LHCN-M2 (cell line): ENCODE data around the gene EXOC7. TPM values are rescaled to one million over a fixed set of nuclear protein-coding genes. Genes with fewer than 3 reads are reported as not detected.

Experiments
- DNase-seq: peaks from one replicate; pipeline ENCODE4 v3.0.0-alpha.2; 2012; ENCODE audit warnings: low read depth
- polyA plus RNA-seq: library from polyadenylated mRNA; unstranded; fragments of >200 nt; gene quantifications from one replicate; pipeline ENCODE4 v1.2.1, GENCODE V29; 2012; ENCODE audit warnings: missing spikeins
- total RNA-seq: library from RNA; depleted of rRNA; stranded (reverse); fragments of >200 nt; gene quantifications from 2 replicates; pipeline ENCODE4 v1.2.3, GENCODE V29; 2014; rRNA removed

The EXOC7 gene
- total RNA-seq, result 83.5 and 83.7 TPM in 2 replicates
- polyA plus RNA-seq, result 75.5 TPM

GRCh38 chr17:76103274-76104139, at the start of gene EXOC7:
Gene EXOC7 (minus strand): TSS chr17:76103787. CDS start chr17:76103692, 95 bp downstream.
- peak; percentile 85 for DNase-seq

- no peak for DNase-seq
Observed at GRCh38 chr17:76153202-76153601, 49.6 kb upstream of the EXOC7 start.

DNA sequence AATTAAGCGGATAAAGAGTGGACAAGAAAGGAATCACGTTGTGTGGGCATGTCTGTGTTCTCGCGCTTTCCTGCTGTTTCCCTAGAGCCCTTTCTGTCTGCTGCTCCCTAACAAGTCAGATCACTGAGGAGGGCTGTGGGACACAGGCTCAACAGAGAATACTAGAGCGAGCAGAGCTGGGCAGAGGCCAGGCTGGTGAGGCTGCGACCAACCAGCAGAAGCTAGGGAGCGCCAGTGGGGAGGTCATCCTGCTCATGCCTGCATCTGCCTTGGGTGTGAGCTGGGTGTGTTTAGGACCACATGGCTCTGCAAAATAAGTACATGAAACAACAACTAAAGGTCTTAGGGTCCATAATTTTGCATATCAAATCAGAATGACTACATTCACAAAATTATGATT, 49.0 kb upstream of the EXOC7 start:
- no peak for DNase-seq

DNA sequence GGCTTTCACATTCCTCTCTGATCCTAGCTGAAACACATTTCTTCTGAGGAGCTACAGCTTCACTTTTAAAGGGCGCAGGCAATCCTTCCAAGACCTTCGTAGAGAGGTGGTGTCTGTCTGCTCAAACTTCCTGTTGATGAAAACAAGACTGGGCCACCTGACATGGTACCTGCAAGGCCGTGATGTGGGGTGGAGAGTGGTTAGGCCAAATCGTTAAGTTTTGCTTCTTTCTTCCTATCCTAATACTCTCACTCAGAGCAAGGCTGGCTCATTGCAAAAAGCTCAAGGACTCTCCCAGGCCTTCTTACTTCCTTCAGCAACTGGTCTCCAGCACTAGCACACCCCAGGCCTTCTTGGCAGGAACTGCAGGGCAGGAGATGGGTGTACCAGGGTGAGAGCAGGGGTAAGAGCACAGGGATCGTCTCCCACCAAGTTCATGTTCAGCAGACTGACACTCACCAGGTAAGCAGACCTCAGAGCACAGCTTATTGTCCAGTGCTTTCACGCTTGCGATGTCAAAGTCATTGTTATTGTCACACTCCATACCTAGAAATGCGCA, 48.4 kb upstream of the EXOC7 start:
- no peak for DNase-seq

DNA sequence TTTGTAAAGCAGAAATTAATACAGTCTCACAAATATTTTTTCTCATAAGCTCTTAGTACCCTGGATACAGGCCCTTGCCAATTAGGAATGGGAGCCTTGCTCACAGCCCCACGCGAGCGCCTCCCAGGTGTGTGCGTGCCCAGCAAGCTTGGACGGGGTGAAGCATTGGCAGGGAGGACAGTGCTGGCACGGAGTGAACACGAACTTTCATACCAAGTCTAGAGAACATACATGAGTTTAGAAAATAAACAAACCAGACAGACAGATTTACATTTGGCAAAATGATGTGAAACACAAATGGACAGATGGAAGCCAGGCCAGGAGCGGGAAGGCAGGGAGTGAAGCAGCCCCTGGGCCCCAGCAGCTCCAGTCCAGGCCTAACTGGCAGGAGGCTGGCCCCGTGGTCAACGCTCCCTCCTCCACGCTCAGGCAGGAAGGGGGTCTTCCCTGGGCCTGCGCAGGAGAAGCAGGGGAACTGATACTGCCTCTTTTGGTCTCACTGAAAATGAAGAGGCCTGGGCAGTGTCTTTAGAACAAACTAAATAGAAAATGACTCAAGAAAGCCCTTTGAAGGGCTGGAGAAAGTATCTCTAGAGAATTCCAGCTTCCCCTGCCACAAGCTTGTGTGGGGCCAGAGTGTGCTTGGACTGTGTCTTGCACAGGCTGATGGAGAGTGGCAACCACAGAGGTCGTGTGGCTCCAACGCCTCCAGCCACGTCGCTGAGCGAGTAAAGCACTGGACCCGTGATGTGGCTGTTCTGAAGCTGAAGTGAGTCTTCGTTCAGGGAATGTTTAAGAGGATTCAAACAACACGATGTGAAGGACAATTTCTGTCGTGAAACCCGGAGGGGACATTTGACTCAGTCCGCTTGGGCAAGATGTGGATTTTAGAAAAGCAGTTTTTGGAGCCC, 47.4 kb upstream of the EXOC7 start:
- no peak for DNase-seq

DNA sequence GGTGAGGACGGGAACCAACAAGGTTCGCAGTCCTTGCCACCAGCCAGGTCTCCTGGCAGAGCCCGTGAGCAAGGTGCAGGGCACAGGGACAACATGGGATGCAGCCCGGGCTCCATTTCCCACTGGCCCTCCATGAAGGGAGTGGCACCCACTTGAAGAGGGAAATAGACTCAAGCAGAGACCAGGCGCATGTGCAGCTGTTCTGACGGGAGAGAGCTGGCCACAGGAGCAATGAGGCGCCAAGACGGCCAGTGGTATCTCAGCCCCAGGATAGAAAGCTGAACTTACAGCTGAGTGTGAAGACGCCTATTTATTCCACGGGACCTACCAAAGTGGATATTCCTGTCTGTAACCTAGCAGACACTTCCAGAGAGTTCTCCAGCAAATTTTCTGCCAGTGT, 45.6 kb upstream of the EXOC7 start:
- no peak for DNase-seq

- no peak for DNase-seq
Observed at GRCh38 chr17:76148015-76148326, 44.4 kb upstream of the EXOC7 start.

DNA sequence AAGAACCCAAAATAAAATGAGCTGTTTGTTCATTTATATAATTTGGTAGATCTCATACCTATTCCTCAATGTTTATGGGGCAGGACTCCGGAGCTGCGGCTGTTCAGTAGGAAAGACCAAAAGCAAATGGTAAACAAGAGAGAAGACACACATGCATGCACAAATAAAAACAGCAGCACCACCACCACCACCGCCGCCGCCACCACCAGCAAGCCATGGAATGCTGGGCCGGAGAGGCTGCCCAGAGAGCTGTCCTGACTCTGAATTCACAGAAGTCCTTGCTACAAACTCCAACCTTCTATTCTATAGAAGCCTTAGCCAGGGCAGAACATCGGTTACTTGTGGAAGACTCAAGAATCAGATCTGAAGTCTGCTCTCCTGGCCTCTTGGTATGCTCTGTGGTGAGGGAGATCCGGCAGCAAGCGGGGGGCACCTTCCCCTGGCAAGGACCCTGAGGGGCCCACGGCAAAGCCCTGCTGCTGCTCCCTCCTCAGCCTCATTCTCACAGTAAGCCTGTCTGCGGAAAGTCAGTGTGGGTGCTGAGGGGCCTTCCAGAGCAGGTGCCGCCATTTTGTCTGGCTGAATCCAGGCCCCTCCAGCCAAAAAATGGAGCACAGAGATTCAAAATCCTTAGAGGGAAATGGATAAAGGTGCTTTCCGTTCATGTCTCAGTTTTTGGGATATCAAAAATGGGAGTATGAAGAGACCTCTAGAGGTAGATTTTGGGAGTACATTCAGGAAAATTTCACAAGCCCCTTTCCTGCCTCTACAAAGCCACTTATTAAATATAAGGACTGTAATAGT, 43.8 kb upstream of the EXOC7 start:
- DNase-seq, result peak; percentile 22

DNA sequence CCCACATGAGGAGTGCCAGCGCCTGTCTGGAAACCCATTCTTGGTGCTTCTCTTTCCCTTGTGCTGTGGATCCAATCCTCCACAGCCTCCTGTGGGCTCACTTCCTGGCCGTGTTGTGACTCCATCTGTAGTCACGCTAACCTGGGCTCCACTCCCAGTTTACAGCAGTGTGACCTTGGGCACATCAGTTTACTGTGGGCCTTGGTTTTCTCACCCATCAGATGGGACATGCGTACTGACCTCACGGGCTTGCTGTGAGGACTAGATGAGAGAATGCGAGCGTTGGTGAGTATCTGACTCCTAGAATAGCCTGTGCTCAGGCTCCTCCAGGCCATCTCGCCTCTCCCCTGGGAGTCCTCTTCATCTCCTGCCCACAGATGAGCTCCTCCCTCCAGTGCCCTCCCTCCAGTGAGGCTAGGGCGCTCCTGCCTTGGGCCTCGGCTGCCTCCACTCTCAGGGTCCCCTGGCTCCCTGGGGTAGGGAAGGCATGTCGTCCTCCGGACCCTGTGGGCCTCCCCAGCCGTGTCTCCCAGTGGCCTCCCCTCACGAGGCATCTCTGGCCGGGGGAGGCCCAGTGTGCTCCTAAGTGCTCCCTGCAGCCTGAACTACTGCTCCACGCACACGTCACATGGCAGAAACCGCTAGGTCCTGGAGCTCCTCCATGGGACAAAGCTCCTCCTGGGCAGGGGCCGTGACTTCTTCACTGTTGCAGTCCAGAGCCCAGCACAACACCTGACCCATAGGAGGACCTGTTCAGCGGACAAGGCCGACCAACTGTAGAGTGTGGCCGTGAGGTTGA, 42.7 kb upstream of the EXOC7 start:
- DNase-seq, result no peak

DNA sequence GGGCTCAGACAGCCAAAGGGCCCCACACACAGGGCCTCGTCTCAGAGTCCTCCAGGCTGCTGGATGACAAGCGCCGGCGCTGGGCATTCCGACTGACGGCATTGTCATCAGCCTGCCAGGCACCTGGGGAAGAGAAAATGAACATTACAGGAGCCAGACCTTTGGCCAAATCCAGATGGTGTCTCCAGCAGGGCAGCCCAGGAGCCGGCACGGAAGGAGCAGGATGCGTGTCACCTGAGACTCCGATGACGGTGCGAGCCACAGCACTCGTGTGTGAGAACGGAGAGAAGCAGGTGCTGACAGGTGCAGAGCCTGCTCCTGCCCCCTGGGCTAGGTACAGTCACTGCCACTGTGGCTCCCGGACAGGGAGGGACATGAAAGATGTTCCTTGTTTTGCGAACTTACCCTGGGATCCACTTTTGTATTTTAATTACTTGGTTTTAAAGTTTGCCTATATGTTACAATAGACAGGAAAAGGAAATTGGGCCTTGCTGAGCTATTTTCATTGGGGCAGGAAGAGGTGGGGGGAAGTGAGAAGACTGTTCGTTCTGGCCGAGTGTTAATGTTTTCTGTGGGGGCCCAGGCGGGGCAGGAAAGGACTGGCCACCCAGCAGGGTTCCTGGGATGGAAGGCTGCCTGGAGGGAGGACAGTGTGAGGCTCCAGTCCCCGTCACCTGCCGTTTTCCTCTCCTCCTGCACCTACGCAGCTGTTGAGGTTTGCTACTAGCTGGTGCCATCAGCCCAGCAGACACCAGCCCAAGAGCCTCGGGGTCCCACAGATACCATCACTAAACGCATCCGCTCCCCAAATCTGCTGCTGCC, 41.9 kb upstream of the EXOC7 start:
- DNase-seq, result no peak

DNA sequence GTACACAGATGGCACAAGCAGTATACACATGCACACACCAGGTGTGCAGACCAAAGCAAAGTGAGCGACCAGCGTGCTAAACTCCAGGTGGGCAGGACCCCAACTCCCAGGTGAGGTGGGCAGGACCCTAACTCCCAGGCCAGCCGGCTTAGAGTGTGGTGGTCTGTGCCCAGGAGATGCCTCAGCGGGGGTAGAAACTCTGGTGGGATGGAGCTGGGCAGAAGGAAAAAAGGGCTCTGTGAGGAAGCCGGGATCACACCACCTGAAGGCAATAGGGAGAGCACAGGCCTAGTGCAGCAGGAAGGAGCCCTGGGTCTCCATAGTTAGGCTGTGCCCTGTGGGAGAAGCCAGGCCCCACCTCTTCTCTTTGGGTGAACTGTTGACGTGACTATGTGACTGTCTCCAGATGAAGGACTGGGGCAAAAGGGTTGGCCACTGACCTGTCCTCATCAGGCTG, 39.0 kb upstream of the EXOC7 start:
- DNase-seq, result no peak

GRCh38 chr17:76142039-76142584, 38.5 kb upstream of the EXOC7 start:
- DNase-seq, result no peak

DNA sequence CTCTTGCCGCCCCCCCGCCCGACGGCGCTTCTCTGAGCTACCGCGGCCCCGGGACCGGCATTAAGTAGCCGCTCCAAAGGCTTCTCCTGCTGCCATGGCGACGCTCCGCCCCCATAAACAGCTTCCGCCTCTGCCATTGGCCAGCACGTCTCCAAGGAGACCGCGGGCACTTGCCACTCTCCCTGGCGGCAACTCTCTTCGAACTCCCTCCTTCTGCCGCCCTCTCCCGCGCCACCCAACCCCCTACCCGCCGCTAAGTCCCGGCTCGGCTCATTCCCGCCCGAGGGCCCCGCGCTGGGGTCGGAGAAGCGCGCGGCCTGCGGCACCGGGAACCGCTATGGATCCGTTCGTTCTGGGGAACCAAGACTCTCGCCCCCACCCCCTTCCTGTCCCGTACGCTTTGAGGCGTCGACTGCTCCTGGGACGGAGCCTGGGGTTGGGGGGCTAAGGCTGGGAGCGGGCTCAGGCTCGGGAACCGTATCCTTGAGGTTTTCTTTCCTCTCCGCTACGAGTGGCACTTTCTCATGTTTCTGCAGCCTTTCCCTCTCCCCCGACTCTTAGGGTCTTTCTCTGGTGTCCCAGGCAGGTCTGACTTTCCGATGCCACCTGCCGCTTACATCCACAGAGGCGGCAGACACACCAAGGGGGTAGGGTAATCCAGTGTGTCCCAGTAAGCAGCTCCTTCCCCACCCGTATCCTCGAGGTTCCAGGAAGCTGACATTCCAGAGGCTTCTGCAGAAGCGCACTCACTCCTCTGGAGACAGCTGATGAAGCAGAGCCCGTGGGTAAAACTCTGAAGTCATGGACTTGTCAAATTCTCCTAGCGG, 37.8 kb upstream of the EXOC7 start, which contains the start of gene FOXJ1:
Gene FOXJ1, minus strand, starts transcription at position 34 of the 827 bp plus-strand sequence. CDS start 850 bp downstream, outside the sequence.
- DNase-seq, result peak; percentile 74

- no peak for DNase-seq
Observed at GRCh38 chr17:76140661-76141211, 37.1 kb upstream of the EXOC7 start.

- no peak for DNase-seq
Observed at GRCh38 chr17:76139801-76140660, 36.4 kb upstream of the EXOC7 start.

- DNase-seq, result no peak
Observed at GRCh38 chr17:76138896-76139752, 35.5 kb upstream of the EXOC7 start.
